ENCODE results near the gene ABCD3.
"Not testable (repeated sequence)": the region's sequence is repeated elsewhere in the genome, so short reads cannot be mapped to it uniquely, and the experiment has no call there.

The ABCD3 gene

GRCh38 chr1:94417978-94418663, at the start of gene ABCD3:
Gene ABCD3, plus strand, starts transcription at chr1:94418389. Its CDS starts 90 bp downstream, at chr1:94418479.
- H3K4me3 ChIP-seq (replicated peaks; ENCODE audit: low read depth, low read length): peak within 1 kb of the TSS; percentile 87
- peak; percentile 99 for DNase-seq (ENCODE audit: low read depth)
- TF ChIP-seq CTCF (IDR thresholded peaks at IDR 0.05; ENCODE audit: low read length, missing control alignments): no peak

- not testable (repeated sequence) for H3K4me3 ChIP-seq (replicated peaks; ENCODE audit: low read depth, low read length); DNase-seq (ENCODE audit: low read depth)
Observed at GRCh38 chr1:94372771-94373170, 45.4 kb upstream of the ABCD3 start.

GRCh38 chr1:94373311-94373710, 44.9 kb upstream of the ABCD3 start:
- not testable (repeated sequence) for H3K4me3 ChIP-seq (replicated peaks; ENCODE audit: low read depth, low read length); DNase-seq (ENCODE audit: low read depth)

- not testable (repeated sequence) for H3K4me3 ChIP-seq (replicated peaks; ENCODE audit: low read depth, low read length); DNase-seq (ENCODE audit: low read depth)
Observed at GRCh38 chr1:94375666-94376065, 42.5 kb upstream of the ABCD3 start.

GRCh38 chr1:94378493-94378892, 39.7 kb upstream of the ABCD3 start:
- DNase-seq (ENCODE audit: low read depth); H3K4me3 ChIP-seq (replicated peaks; ENCODE audit: low read depth, low read length): not testable (repeated sequence)

GRCh38 chr1:94379615-94380014, 38.6 kb upstream of the ABCD3 start:
- DNase-seq (ENCODE audit: low read depth): no peak
- TF ChIP-seq CTCF (IDR thresholded peaks at IDR 0.05; ENCODE audit: low read length, missing control alignments): no peak
- H3K4me3 ChIP-seq (replicated peaks; ENCODE audit: low read depth, low read length): no peak overlapping the region

- DNase-seq (ENCODE audit: low read depth): no peak
- no peak overlapping the region for H3K4me3 ChIP-seq (replicated peaks; ENCODE audit: low read depth, low read length)
- TF ChIP-seq CTCF (IDR thresholded peaks at IDR 0.05; ENCODE audit: low read length, missing control alignments): no peak
Observed at GRCh38 chr1:94382201-94382600, 36.0 kb upstream of the ABCD3 start.

- DNase-seq (ENCODE audit: low read depth): peak; percentile 78
- no peak for TF ChIP-seq CTCF (IDR thresholded peaks at IDR 0.05; ENCODE audit: low read length, missing control alignments)
- H3K4me3 ChIP-seq (replicated peaks; ENCODE audit: low read depth, low read length): no peak overlapping the region
Observed at GRCh38 chr1:94383966-94384408, 34.2 kb upstream of the ABCD3 start.

- no peak for TF ChIP-seq CTCF (IDR thresholded peaks at IDR 0.05; ENCODE audit: low read length, missing control alignments)
- no peak for DNase-seq (ENCODE audit: low read depth)
- no peak overlapping the region for H3K4me3 ChIP-seq (replicated peaks; ENCODE audit: low read depth, low read length)
Observed at GRCh38 chr1:94384485-94385265, 33.5 kb upstream of the ABCD3 start.
